Activated naive CD4-positive, alpha-beta T cell treated with anti-CD3 and anti-CD28 coated beads, Interleukin-2, amount 50 U/mL, for 16 hours (primary cell): Measurements from ENCODE around the gene PADI1.

ENCODE experiments used
- DNase-seq: peaks from one replicate; pipeline ENCODE4 v3.0.0-alpha.2; 2020

PADI1 gene

DNA sequence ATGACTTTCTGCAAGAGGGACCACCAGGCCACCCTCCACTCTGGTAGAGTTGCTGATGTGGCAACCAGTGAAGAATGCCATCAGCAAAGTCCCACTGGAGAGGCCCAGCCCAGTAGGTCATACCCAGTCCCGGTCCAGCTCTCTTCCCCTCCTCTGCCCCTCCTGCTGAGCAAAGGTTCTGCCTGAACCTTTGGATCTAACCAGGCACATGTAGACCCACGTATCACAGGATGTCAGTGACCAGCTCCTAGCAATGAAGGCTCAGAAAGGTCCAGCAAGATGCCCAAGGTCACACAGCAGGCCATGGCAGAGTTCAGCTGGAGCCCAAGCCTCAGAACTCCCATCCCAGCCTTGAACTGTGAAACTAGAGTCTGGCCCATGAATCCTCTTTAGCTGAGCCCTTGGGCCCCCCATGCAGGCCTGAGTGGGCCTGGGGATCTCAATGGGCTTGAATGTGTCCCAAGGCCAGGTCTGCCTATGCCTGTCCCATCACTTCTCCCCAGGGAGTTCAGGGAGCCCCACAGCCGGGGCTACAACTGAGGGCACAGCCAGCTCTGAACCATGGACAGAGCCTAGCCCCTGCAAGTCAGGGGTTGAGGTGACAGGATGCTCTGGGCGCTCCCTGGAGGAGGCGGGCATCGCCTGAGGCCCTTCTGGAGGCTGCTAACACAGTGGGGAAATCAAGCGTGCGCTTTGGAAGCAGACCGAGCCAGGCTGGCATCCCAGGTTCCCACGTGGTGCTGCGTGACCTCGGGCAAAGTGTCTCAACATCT, 21.4 kb upstream of the PADI1 start:
- DNase-seq = no peak

GRCh38 chr1:17184161-17184665, 20.7 kb upstream of the PADI1 start:
- no peak for DNase-seq

DNA sequence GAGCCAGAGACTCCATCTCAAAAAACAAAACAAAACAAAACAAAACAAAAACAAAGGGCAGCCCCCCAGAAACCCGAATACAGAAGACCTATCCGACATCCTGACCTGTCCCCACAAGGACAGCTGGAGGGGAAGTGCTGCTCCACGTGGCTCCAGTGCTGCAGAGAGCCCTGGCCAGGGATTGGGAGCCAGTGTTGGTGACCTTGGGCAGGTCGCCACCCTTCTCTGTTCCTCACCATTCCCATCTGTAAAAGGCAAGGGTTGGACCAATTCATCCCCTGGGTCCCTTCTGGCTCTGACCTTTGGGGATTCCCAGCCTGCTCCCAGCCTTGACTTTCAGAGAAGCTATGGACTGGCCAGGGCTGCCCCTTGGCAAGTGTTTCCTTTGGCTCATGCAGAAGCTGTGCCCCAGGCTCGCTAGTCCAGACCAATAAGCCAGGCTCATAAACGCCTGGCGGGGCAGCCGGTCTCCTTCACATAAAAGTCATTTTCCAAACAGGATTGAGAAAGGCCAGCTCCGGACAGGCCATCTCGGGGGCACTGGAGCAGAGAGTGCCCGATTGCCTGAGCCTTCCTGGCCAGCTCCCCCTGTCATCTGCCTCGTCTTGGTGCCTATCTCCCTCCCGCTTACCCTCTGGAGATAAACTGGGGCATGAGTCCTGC, 20.0 kb upstream of the PADI1 start:
- no peak for DNase-seq

- no peak for DNase-seq
These were observed 19.5 kb upstream of the PADI1 start for GRCh38 chr1:17185485-17185860.

GRCh38 chr1:17186216-17186909, 18.6 kb upstream of the PADI1 start:
- DNase-seq = no peak

DNA sequence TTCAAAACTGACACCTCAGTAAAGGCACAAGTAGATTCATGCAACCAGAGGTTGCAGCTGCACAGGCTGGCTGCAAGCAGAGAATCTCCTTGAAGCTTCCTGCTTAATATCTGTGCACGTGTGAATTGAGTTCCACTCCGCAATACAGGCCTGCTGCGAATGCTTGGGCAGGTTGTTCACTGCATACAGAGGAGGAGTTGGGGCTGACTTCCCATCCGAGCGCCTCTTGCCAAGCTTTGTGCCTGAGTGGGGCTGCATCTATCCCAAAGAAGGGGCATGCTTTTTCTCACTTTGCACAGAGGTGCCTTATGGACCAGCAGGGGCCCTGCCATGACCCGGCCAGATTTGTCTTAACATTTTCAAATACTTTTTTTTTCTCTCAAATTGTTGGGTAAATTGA, 17.9 kb upstream of the PADI1 start:
- no peak for DNase-seq

GRCh38 chr1:17188217-17188616, 16.7 kb upstream of the PADI1 start:
- no peak for DNase-seq

GRCh38 chr1:17188889-17189631, 15.9 kb upstream of the PADI1 start:
- DNase-seq = no peak

DNA sequence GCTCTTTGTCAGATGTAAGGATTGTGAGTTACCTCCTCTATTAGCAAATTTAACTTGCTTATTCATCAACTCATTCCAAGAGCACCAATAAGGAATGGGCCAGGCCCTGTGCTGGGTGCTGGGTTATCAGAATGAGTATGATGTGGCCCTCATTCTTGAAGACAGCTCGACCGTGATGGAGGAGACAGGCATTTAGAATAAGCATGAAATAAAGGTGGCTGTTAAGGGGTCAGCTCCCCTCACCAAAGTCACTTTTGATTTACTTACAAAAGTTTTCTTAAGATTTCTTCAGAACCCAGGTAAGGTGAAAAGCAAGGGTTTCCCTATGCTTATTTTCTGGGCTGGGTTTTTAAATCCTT, 15.3 kb upstream of the PADI1 start:
- no peak for DNase-seq

- no peak for DNase-seq
These were observed 14.6 kb upstream of the PADI1 start for GRCh38 chr1:17190010-17190995.

- DNase-seq = no peak
These were observed 13.0 kb upstream of the PADI1 start for GRCh38 chr1:17191990-17192242.

GRCh38 chr1:17192394-17193221, 12.3 kb upstream of the PADI1 start:
- no peak for DNase-seq

GRCh38 chr1:17193222-17194132, 11.5 kb upstream of the PADI1 start:
- DNase-seq = no peak

- no peak for DNase-seq
These were observed 10.8 kb upstream of the PADI1 start for GRCh38 chr1:17194133-17194475.

GRCh38 chr1:17194615-17195528, 10.1 kb upstream of the PADI1 start:
- no peak for DNase-seq

DNA sequence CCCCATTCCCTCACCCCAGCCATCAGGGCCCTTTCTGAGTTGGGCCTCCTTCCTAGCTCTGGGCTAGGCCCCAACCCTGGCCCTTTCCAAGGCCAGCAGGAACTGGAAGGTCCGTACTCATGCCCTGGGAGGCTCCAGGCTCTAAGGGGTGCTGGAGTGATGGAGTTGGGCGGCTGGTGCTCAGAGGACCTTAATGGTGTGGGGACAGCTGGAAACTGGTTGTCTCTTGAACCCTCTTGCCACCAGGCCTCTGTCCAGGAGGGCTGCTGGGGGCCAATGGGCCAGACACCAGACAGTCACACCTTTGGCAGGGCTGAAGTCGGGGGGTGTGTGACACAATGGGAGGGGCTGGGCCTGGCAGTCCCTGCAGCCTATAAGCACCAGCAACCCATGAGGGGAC, 9.2 kb upstream of the PADI1 start:
- DNase-seq = no peak

DNA sequence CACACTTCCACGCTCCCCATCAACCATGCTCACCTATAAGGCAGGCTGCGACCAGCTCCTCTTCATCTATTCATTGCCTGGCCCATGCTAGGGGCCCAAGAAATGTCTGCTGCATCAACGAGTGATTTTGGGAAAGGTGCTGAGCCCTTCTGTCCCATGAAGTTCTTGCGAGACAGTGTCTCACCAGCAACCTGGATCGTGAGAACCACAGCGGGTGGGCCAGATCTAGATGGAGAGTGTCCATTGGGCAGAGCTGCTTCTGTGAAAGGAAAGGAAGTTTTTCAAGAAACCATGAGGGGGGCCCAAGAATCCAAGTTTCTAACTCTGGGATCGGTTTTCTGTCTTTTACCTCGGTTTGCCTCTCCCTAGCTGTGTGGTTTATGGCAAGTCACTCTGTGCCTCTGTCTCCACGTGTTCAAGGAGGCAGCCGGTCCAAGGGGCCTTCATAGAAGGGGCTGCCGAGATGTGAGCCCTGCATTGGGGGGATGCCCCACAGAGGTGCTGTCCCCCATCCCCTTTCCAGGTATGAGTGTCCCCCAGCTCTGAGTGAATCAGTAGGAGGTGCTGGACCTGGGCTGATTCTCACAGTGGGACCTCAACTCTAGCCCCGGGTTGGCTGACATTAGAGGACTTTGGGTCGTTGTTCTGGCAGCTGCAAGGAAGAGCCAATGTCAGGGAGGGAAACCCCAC, 8.3 kb upstream of the PADI1 start:
- no peak for DNase-seq

DNA sequence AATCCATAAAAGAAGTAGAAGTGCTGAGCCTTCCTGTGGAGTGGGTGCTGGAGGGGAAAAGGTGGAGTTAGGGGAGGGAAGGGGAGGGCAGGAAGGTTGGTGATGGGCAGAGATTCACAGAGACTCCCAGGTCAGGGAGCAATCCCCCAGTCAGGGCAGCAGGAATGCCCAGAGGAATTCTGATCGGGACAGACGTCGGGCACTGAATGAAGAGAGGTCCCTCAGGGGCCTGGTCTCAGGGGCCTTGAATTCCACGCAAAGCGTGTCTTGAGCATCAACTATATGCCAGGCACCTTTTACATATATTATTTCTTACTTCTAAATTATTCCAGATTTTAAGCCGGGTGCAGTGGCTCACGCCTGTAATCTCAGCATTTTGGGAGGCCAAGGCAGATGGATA, 7.2 kb upstream of the PADI1 start:
- no peak for DNase-seq
